Neuronal stem cell (in vitro differentiated cells): ENCODE measurements around the gene ARSK.

Source experiments
- DNase-seq: peaks from one replicate; pipeline ENCODE4 v3.0.0-alpha.2; 2013; ENCODE audit warnings: low spot score
- H2AFZ ChIP-seq: one replicate; pipeline ENCODE4 v1.6.1; 2013; ENCODE audit warnings: mild to moderate bottlenecking, low read length, inconsistent platforms
- H2AK5ac ChIP-seq: 2 replicates; pipeline ENCODE4 v1.6.1; 2013; ENCODE audit warnings: low read depth, mild to moderate bottlenecking, inconsistent platforms, low read length, moderate library complexity, mixed read lengths
- H2BK120ac ChIP-seq: 2 replicates; pipeline ENCODE4 v1.6.1; 2013; ENCODE audit warnings: low read depth, mild to moderate bottlenecking, inconsistent platforms, low read length, moderate library complexity, mixed read lengths
- H2BK12ac ChIP-seq: one replicate; pipeline ENCODE4 v1.6.1; 2013; ENCODE audit warnings: low read length, inconsistent platforms
- H2BK15ac ChIP-seq: 2 replicates; pipeline ENCODE4 v1.6.1; 2013; ENCODE audit warnings: mild to moderate bottlenecking, low read length, inconsistent platforms, mixed read lengths
- H2BK5ac ChIP-seq: one replicate; pipeline ENCODE4 v1.6.1; 2013; ENCODE audit warnings: inconsistent platforms, mild to moderate bottlenecking, low read length, moderate library complexity
- H3K14ac ChIP-seq: one replicate; pipeline ENCODE4 v1.6.1; 2013; ENCODE audit warnings: low read length, inconsistent platforms
- H3K18ac ChIP-seq: 2 replicates; pipeline ENCODE4 v1.6.1; 2013; ENCODE audit warnings: low read length, inconsistent platforms
- H3K23ac ChIP-seq: 2 replicates; pipeline ENCODE4 v1.6.1; 2013; ENCODE audit warnings: low read depth, mild to moderate bottlenecking, mixed read lengths, low read length, inconsistent platforms; ENCODE audit not compliant: poor library complexity
- H3K27ac ChIP-seq: replicated peaks from 3 replicates; pipeline ENCODE4 v1.5.1; 2013; ENCODE audit warnings: low read length, inconsistent platforms
- H3K27me3 ChIP-seq, 3 experiments: 2 replicates each; pipeline ENCODE4 v1.6.1; 2013; ENCODE audit warnings: low read length in 3 of 3, mild to moderate bottlenecking in 2 of 3, inconsistent platforms in 1 of 3, low read depth in 1 of 3, mixed read lengths in 1 of 3, moderate library complexity in 1 of 3; ENCODE audit not compliant: control insufficient read depth in 3 of 3, insufficient read depth in 3 of 3
- H3K36me3 ChIP-seq, 2 donors: replicated peaks in 1 of 2; 2 replicates each; pipeline ENCODE4 v1.6.1; 2013; ENCODE audit warnings: low read length in 2 of 2; ENCODE audit not compliant: control insufficient read depth in 2 of 2, insufficient read depth in 2 of 2
- H3K4ac ChIP-seq: 2 replicates; pipeline ENCODE4 v1.6.1; 2013; ENCODE audit warnings: inconsistent platforms, mild to moderate bottlenecking, low read length, moderate library complexity
- H3K4me1 ChIP-seq, 2 donors: 1 replicate in 1 of 2; 2 replicates in 1 of 2; pipeline ENCODE4 v1.6.1; 2013; ENCODE audit warnings: low read length in 2 of 2, low read depth in 1 of 2; ENCODE audit not compliant: control insufficient read depth in 2 of 2, insufficient read depth in 1 of 2
- H3K4me2 ChIP-seq: one replicate; pipeline ENCODE4 v1.6.1; 2013; ENCODE audit warnings: mild to moderate bottlenecking, low read length, inconsistent platforms; ENCODE audit not compliant: insufficient read depth, poor library complexity, severe bottlenecking
- H3K4me3 ChIP-seq, 2 donors: 2 replicates each; pipeline ENCODE4 v1.5.1; 2013; ENCODE audit warnings: low read length in 2 of 2, mild to moderate bottlenecking in 2 of 2, inconsistent platforms in 1 of 2, moderate library complexity in 1 of 2
- H3K79me1 ChIP-seq: one replicate; pipeline ENCODE4 v1.6.1; 2013; ENCODE audit warnings: low read depth, mild to moderate bottlenecking, inconsistent platforms, low read length, moderate library complexity
- H3K9ac ChIP-seq: one replicate; pipeline ENCODE4 v1.6.1; 2013; ENCODE audit warnings: mild to moderate bottlenecking, low read depth, low read length, inconsistent platforms; ENCODE audit not compliant: poor library complexity
- H3K9me3 ChIP-seq, 2 donors: replicated peaks in 1 of 2; 2 replicates each; pipeline versions ENCODE3 to v1.6.1; 2013; ENCODE audit warnings: low read length in 2 of 2, mild to moderate bottlenecking in 2 of 2, inconsistent platforms in 1 of 2, low read depth in 1 of 2, mixed read lengths in 1 of 2, moderate library complexity in 1 of 2; ENCODE audit not compliant: control insufficient read depth in 2 of 2, insufficient read depth in 1 of 2
- H4K8ac ChIP-seq: one replicate; pipeline ENCODE4 v1.6.1; 2013; ENCODE audit warnings: low read depth, mild to moderate bottlenecking, inconsistent platforms, low read length, moderate library complexity
- H4K91ac ChIP-seq: one replicate; pipeline ENCODE4 v1.6.1; 2013; ENCODE audit warnings: low read length, low read depth, mild to moderate bottlenecking, inconsistent platforms; ENCODE audit not compliant: poor library complexity
- WGBS, 2 donors: extraction: QIAGEN DNeasy Blood & Tissue Kit; methylation state at CpG; one replicate each; pipeline ENCODE4 v1.1.7; 2013; ENCODE audit warnings: missing lambda C conversion rate in 2 of 2, mixed read lengths in 1 of 2; ENCODE audit not compliant: insufficient read length in 2 of 2, insufficient replicate concordance in 1 of 2; ENCODE audit errors: extremely low coverage in 2 of 2; 5-methylcytosine and 5-hydroxymethylcytosine counted together

The ARSK gene

DNA sequence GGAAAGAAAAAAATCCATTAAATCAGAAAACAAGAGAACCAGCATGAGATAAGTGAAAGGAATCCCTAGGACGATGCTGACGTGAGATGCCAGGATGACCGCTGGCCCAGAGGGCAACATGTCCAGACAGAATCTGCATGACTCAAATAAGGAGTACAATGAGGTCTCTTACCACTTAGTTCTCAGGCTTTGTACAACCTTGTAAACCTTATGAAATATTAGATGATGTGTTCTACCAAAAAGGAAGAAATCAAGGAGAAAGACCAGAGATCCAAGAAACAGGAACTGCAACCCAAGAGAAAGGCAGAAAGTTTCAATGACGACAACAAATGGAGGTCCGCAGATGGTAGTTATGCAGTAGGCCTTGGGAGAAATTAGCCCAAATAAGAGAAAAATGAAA is 62.2 kb downstream of the ARSK start:
- H2AK5ac ChIP-seq, result no peak overlapping the region
- no peaks in the 10 kb centered on the region for H3K79me1 ChIP-seq
- H3K27me3 ChIP-seq, result peaks cover 13 to 53% (median 35%) of the 10 kb centered on the region in 3 experiments
- no peak overlapping the region for H4K8ac ChIP-seq
- H2AFZ ChIP-seq, result no peak overlapping the region
- no peak overlapping the region for H3K18ac ChIP-seq
- H3K4me1 ChIP-seq, result peaks cover 4 to 7% of the 10 kb centered on the region in 2 donors
- H4K91ac ChIP-seq, result no peak overlapping the region
- H2BK120ac ChIP-seq, result no peak overlapping the region
- H3K9ac ChIP-seq, result no peak overlapping the region
- H2BK15ac ChIP-seq, result no peak overlapping the region
- H3K23ac ChIP-seq, result no peak overlapping the region
- DNase-seq, result no peak
- H3K14ac ChIP-seq, result no peak overlapping the region
- no peak overlapping the region for H2BK12ac ChIP-seq
- no peaks in the 10 kb centered on the region for H3K36me3 ChIP-seq
- H3K4me2 ChIP-seq, result no peak overlapping the region
- H3K4ac ChIP-seq, result no peak overlapping the region
- no peak overlapping the region for H3K27ac ChIP-seq
- no peak overlapping the region for H3K4me3 ChIP-seq
- peaks cover 2 to 12% of the 10 kb centered on the region in 2 donors for H3K9me3 ChIP-seq
- WGBS, 2 donors, result no CpG with 5 or more reads among the region's 5 CpGs
- H2BK5ac ChIP-seq, result no peak overlapping the region

DNA sequence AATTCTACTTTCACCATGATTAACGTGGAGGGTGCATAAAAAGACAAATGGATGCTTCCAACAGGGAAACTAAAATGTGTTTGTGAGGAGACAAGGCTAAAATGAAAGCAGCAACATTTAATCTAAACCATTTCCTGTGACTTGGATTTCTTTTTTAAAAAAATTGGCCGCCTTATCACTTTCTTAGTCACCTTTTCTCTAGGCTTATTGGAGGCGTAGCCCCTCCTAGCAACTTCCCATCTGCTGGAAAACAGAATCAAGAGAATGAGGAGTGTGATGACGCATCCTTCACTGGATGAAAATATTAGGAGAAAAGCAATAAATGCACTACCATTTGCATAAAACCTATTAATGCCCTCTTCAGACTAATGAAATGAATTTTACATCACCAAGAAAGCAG is 64.2 kb downstream of the ARSK start:
- no CpG with 5 or more reads among the region's 4 CpGs for WGBS, 2 donors
- Histone ChIP-seq H3K79me1 (no peaks in the 10 kb centered on the region), H3K27me3 (peaks cover 13 to 74% (median 42%) of the 10 kb centered on the region in 3 experiments)

DNA sequence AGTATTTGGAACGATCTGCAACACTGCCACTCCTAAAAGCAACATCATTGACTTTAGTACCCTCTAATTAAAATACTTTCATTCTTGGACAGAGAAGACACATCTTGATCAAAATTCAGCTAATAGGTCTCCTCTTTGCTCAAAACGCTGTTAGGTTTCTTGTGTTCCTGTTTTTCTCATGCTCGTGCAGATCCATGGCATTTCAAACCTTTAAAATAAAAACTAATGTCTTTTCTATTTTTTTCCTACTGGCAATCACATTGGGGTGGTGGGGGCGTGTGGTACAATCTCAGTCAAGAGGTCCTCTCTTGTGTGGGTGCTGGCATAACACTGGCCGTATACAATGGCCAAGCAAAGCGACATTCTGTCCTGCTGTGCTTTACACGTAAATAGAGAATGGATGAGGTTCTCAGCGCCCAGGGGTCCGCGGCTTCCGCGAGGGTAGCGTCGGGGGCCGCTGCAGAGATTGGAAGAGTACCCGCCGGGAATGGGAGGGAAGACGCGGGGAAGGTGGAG is 64.7 kb downstream of the ARSK start:
- peaks cover 0 to 8% of the 10 kb centered on the region in 2 donors for H3K9me3 ChIP-seq
- H3K18ac ChIP-seq, result peak overlapping the region; percentile 3
- H3K4me1 ChIP-seq, result peaks cover 4 to 7% of the 10 kb centered on the region in 2 donors
- no peaks in the 10 kb centered on the region for H3K79me1 ChIP-seq
- peak overlapping the region; percentile 98 for H3K4me2 ChIP-seq
- no peak overlapping the region for H2BK120ac ChIP-seq
- H4K91ac ChIP-seq, result no peak overlapping the region
- peaks cover 13 to 78% (median 42%) of the 10 kb centered on the region in 3 experiments for H3K27me3 ChIP-seq
- peak overlapping the region; percentile 48 to 82 for H3K4me3 ChIP-seq
- H3K14ac ChIP-seq, result no peak overlapping the region
- no peak overlapping the region for H2BK12ac ChIP-seq
- H2AFZ ChIP-seq, result peak overlapping the region; percentile 100
- no peak overlapping the region for H3K4ac ChIP-seq
- no peak overlapping the region for H2AK5ac ChIP-seq
- no peak for DNase-seq
- no peak overlapping the region for H4K8ac ChIP-seq
- peak overlapping the region; percentile 27 for H3K9ac ChIP-seq
- no CpG with 5 or more reads among the region's 19 CpGs for WGBS, 2 donors
- H3K36me3 ChIP-seq, result no peaks in the 10 kb centered on the region
- H2BK15ac ChIP-seq, result peak overlapping the region; percentile 65
- H2BK5ac ChIP-seq, result no peak overlapping the region
- H3K23ac ChIP-seq, result peak overlapping the region; percentile 44
- H3K27ac ChIP-seq, result no peak overlapping the region

More for the DNA sequence above, 64.2 kb downstream of the ARSK start:
- H2BK12ac ChIP-seq, result no peak overlapping the region
- no peak overlapping the region for H3K4me3 ChIP-seq
- no peak overlapping the region for H3K4me2 ChIP-seq
- H3K9ac ChIP-seq, result no peak overlapping the region
- no peak for DNase-seq
- peaks cover 0 to 8% of the 10 kb centered on the region in 2 donors for H3K9me3 ChIP-seq
- no peak overlapping the region for H2BK120ac ChIP-seq
- H3K4me1 ChIP-seq, result peaks cover 4 to 7% of the 10 kb centered on the region in 2 donors
- H3K36me3 ChIP-seq, result no peaks in the 10 kb centered on the region
- H3K23ac ChIP-seq, result no peak overlapping the region
- no peak overlapping the region for H3K14ac ChIP-seq
- no peak overlapping the region for H4K8ac ChIP-seq
- H2BK5ac ChIP-seq, result no peak overlapping the region
- H3K4ac ChIP-seq, result no peak overlapping the region
- no peak overlapping the region for H3K18ac ChIP-seq
- no peak overlapping the region for H4K91ac ChIP-seq
- H3K27ac ChIP-seq, result no peak overlapping the region
- no peak overlapping the region for H2BK15ac ChIP-seq
- no peak overlapping the region for H2AFZ ChIP-seq
- no peak overlapping the region for H2AK5ac ChIP-seq

DNA sequence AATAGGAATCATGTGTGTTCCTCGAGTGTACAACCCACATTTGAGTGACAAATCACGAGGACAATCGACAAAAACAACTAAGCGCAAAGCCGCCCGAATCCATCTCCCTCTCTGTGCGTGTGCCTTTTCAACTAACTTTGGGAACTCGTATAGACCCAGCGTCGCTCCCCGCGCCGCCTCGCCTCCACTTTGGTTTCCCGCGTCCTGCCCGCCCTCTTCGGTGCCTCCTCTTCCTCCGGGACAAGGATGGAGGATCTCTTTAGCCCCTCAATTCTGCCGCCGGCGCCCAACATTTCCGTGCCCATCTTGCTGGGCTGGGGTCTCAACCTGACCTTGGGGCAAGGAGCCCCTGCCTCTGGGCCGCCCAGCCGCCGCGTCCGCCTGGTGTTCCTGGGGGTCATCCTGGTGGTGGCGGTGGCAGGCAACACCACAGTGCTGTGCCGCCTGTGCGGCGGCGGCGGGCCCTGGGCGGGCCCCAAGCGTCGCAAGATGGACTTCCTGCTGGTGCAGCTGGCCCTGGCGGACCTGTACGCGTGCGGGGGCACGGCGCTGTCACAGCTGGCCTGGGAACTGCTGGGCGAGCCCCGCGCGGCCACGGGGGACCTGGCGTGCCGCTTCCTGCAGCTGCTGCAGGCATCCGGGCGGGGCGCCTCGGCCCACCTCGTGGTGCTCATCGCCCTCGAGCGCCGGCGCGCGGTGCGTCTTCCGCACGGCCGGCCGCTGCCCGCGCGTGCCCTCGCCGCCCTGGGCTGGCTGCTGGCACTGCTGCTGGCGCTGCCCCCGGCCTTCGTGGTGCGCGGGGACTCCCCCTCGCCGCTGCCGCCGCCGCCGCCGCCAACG is 65.3 kb downstream of the ARSK start, which contains the start of gene GPR150:
Gene GPR150 (plus strand): TSS at position 58 of the 840 bp plus-strand sequence. CDS start 189 bp downstream, at position 247.
- Histone ChIP-seq H3K27me3 (peaks cover 13 to 84% (median 42%) of the 10 kb centered on the region in 3 experiments), H3K23ac (peak within 1 kb of the TSS; percentile 44), H3K4ac (peak within 1 kb of the TSS; percentile 61), H3K27ac (no peak within 1 kb of the TSS), H3K4me1 (peaks cover 4 to 7% of the 10 kb centered on the region in 2 donors), H4K8ac (no peak within 1 kb of the TSS), H2BK15ac (peak within 1 kb of the TSS; percentile 92), H2AK5ac (no peak within 1 kb of the TSS), H3K14ac (peak within 1 kb of the TSS; percentile 91), H2AFZ (peak within 1 kb of the TSS; percentile 100), H3K9ac (peak within 1 kb of the TSS; percentile 90), H3K36me3 (no peaks in the 10 kb centered on the region), H2BK120ac (peak within 1 kb of the TSS; percentile 83), H2BK5ac (peak within 1 kb of the TSS; percentile 27), H4K91ac (peak within 1 kb of the TSS; percentile 54), H3K4me3 (peak within 1 kb of the TSS; percentile 48 to 82), H3K4me2 (peak within 1 kb of the TSS; percentile 98), H3K79me1 (no peaks in the 10 kb centered on the region), H2BK12ac (peak within 1 kb of the TSS; percentile 66), H3K9me3 (peaks cover 0 to 8% of the 10 kb centered on the region in 2 donors), H3K18ac (peak within 1 kb of the TSS; percentile 96)
- peak; percentile 30 for DNase-seq
- WGBS, 2 donors, result no CpG with 5 or more reads among the region's 85 CpGs
